SIG-M5 treated with dmso at 0.1 percent for 504 hours (cell line): Measurements from ENCODE around the gene ANTXR1.

Experiments used
- DNase-seq: peaks from one replicate; lab custom pipeline; 2025; ENCODE audit not compliant: unreplicated experiment; lab: John Stamatoyannopoulos, UW

ANTXR1 gene

GRCh38 chr2:69096326-69097095 lies 83.5 kb downstream of the ANTXR1 start:
- no peak for DNase-seq

- DNase-seq, result no peak
Measured at GRCh38 chr2:69097148-69097610, 84.2 kb downstream of the ANTXR1 start.

- DNase-seq, result no peak
Measured at GRCh38 chr2:69097891-69098655, 85.1 kb downstream of the ANTXR1 start.

GRCh38 chr2:69099541-69099940 lies 86.6 kb downstream of the ANTXR1 start:
- no peak for DNase-seq

- no peak for DNase-seq
Measured at GRCh38 chr2:69100220-69100723, 87.3 kb downstream of the ANTXR1 start.

- DNase-seq, result no peak
Measured at GRCh38 chr2:69102041-69102593, 89.1 kb downstream of the ANTXR1 start.

- no peak for DNase-seq
Measured at GRCh38 chr2:69103419-69103818, 90.4 kb downstream of the ANTXR1 start.

- no peak for DNase-seq
Measured at GRCh38 chr2:69104261-69104660, 91.3 kb downstream of the ANTXR1 start.

GRCh38 chr2:69109255-69109654 lies 96.3 kb downstream of the ANTXR1 start:
- no peak for DNase-seq

- DNase-seq, result no peak
Measured at GRCh38 chr2:69111076-69111475, 98.1 kb downstream of the ANTXR1 start.

- no peak for DNase-seq
Measured at GRCh38 chr2:69113627-69114026, 100.6 kb downstream of the ANTXR1 start.

- DNase-seq, result no peak
Measured at GRCh38 chr2:69114534-69114933, 101.6 kb downstream of the ANTXR1 start.

GRCh38 chr2:69116438-69116837 lies 103.5 kb downstream of the ANTXR1 start:
- DNase-seq, result no peak

GRCh38 chr2:69118609-69119008 lies 105.6 kb downstream of the ANTXR1 start:
- DNase-seq, result no peak

- no peak for DNase-seq
Measured at GRCh38 chr2:69119104-69119894, 106.3 kb downstream of the ANTXR1 start.

GRCh38 chr2:69122271-69122670 lies 109.3 kb downstream of the ANTXR1 start:
- no peak for DNase-seq

- no peak for DNase-seq
Measured at GRCh38 chr2:69123182-69123581, 110.2 kb downstream of the ANTXR1 start.

- no peak for DNase-seq
Measured at GRCh38 chr2:69124343-69124742, 111.4 kb downstream of the ANTXR1 start.

GRCh38 chr2:69125816-69126215 lies 112.8 kb downstream of the ANTXR1 start:
- DNase-seq, result no peak

- no peak for DNase-seq
Measured at GRCh38 chr2:69126341-69126740, 113.4 kb downstream of the ANTXR1 start.

GRCh38 chr2:69131452-69131851 lies 118.5 kb downstream of the ANTXR1 start:
- no peak for DNase-seq
